OCI-LY7 (cell line): ENCODE results near the gene XPNPEP1.

Experiments used
- EZH2phosphoT487 ChIP-seq: fragments of 200-600 bp; sonication (generic); IDR thresholded peaks from 2 replicates; pipeline ENCODE4 v1.6.1; 2018; ENCODE audit warnings: low read depth, borderline replicate concordance, mild to moderate bottlenecking, mixed run types, antibody characterized with exemption, low read length, moderate library complexity, mixed read lengths
- TF ChIP-seq, protein P1 (sequence below): fragments of 200-600 bp; sonication (generic); conservative IDR thresholded peaks from 2 replicates; pipeline ENCODE4 v1.5.1; 2014; ENCODE audit warnings: mild to moderate bottlenecking, antibody characterized with exemption, low read length, moderate library complexity, mixed read lengths

DNA sequence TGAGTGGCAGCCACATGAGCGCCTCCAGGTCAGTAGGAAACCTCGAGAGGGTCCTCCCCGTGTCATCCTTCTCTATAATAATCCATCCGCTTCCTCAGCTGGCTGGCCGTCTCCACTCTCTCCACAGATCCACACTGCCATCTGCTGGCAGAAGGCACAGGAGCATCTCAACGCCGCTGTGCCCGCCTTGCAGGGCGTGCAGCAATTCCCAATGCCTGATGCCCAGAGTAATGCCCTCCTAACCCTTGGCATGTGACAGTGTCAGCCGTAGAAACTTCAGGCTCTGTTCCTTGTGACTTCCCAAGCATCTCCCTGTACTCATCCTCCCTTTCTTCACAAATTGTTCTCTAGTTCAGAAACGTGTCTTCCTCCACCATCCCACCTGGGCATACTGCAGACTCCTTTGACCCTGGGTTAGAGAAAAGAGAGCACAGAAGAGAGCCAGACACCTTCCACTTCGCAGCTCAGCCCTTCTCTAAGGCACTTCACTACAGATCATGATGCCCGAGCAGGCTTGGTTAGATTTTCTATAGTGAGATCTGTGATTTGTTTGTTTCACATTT is 70.8 kb downstream of the XPNPEP1 start:
- TF ChIP-seq, protein P1, sequence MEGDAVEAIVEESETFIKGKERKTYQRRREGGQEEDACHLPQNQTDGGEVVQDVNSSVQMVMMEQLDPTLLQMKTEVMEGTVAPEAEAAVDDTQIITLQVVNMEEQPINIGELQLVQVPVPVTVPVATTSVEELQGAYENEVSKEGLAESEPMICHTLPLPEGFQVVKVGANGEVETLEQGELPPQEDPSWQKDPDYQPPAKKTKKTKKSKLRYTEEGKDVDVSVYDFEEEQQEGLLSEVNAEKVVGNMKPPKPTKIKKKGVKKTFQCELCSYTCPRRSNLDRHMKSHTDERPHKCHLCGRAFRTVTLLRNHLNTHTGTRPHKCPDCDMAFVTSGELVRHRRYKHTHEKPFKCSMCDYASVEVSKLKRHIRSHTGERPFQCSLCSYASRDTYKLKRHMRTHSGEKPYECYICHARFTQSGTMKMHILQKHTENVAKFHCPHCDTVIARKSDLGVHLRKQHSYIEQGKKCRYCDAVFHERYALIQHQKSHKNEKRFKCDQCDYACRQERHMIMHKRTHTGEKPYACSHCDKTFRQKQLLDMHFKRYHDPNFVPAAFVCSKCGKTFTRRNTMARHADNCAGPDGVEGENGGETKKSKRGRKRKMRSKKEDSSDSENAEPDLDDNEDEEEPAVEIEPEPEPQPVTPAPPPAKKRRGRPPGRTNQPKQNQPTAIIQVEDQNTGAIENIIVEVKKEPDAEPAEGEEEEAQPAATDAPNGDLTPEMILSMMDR: peak; percentile 97
- no peak for TF ChIP-seq EZH2phosphoT487
